ENCODE results near the gene HMCN1. TPM values are rescaled to one million over a fixed set of nuclear protein-coding genes. Genes with fewer than 3 reads are reported as not detected.
A peak's percentile ranks its signal among the peaks of the same experiment; 100 is the strongest.
"Not testable (repeated sequence)": the region's sequence is repeated elsewhere in the genome, so short reads cannot be mapped to it uniquely, and the experiment has no call there.

The HMCN1 gene
- total and polyA plus RNA-seq, 4 donors: 10.6 to 20.0 (median 16.8) TPM

DNA sequence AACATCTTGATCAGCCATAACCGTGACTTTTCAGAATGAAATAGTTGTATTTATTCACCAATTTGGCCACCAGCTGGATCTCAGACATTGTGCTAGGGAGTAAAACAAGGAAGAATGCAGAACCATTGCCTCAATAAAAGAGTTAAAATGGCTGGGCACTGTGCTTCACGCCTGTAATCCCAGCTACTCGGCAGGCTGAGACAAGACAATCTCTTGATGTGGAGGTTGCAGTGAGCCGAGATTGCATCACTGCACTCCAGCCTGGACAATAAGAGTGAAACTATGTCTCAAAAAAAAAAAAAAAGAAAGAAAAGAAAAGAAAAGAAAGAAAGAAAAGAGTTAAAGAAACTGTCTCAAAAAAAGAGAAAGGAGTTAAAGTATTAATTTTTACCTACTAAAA, 441.4 kb downstream of the HMCN1 start:
- WGBS (ENCODE audit: insufficient coverage): 20% methylated on average over 1 of the region's 4 CpGs

DNA sequence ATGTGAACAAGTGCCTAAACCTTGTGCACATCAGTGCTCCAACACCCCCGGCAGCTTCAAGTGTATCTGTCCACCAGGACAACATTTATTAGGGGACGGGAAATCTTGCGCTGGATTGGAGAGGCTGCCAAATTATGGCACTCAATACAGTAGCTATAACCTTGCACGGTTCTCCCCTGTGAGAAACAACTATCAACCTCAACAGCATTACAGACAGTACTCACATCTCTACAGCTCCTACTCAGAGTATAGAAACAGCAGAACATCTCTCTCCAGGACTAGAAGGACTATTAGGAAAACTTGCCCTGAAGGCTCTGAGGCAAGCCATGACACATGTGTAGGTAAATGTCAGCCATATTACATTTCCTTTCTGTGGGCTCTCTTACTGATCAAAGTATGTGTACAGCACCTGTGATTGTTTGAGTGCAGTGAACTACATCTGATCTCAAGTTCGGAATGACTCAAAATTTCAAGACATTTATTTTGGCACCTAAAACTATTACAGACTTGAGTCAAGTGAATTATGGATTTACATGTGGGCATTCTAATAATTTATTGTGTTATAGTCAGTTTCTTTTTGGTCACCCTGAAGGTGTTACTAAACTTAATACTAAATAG, 444.3 kb downstream of the HMCN1 start:
- Histone ChIP-seq H3K27ac (ENCODE audit: low read depth, low read length) (no peak overlapping the region), H3K27me3 (ENCODE audit: control insufficient read depth, insufficient read depth, low read length) (no peaks in the 10 kb centered on the region), H3K4me3 (ENCODE audit: low read depth, low read length) (no peak overlapping the region), H3K36me3 (ENCODE audit: control insufficient read depth, insufficient read depth, low read length) (no peaks in the 10 kb centered on the region), H3K9me3 (ENCODE audit: control insufficient read depth, insufficient read depth, low read length) (no peaks in the 10 kb centered on the region), H3K4me1 (ENCODE audit: control insufficient read depth, insufficient read depth, low read length) (no peaks in the 10 kb centered on the region)
- DNase-seq (ENCODE audit: low read depth in 4 of 6, low spot score in 6 of 6): no peak
- WGBS (ENCODE audit: insufficient coverage): 94% methylated on average over 2 of the region's 5 CpGs

More for the DNA sequence above, 441.4 kb downstream of the HMCN1 start:
- Histone ChIP-seq H3K27ac (ENCODE audit: low read depth, low read length) (no peak overlapping the region), H3K4me3 (ENCODE audit: low read depth, low read length) (no peak overlapping the region), H3K27me3 (ENCODE audit: control insufficient read depth, insufficient read depth, low read length) (no peaks in the 10 kb centered on the region), H3K4me1 (ENCODE audit: control insufficient read depth, insufficient read depth, low read length) (no peaks in the 10 kb centered on the region), H3K9me3 (ENCODE audit: control insufficient read depth, insufficient read depth, low read length) (no peaks in the 10 kb centered on the region), H3K36me3 (ENCODE audit: control insufficient read depth, insufficient read depth, low read length) (no peaks in the 10 kb centered on the region)
- no peak for DNase-seq (ENCODE audit: low read depth in 4 of 6, low spot score in 6 of 6)

DNA sequence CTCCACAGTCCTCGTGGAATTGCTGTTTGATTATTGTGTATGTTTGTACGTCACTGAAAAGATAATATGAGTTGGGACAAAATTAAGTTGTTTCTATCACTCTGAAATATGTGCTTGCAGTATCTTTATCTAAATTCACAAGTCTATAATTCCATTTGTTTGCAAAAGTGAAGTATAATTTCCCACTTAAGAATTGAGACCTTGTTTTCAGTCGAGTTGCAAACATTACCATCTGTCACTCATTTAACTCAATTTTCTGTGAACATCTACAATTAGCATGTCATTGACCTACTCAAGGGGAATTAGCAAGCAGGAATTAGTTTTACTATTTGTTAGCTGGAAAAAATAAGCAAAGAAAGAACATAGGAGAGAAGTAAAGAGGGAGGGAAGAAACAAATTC, 445.0 kb downstream of the HMCN1 start:
- peak in 2 of 6 donors; percentile 10 to 55 for DNase-seq (ENCODE audit: low read depth in 4 of 6, low spot score in 6 of 6)
- Histone ChIP-seq H3K4me3 (ENCODE audit: low read depth, low read length) (no peak overlapping the region), H3K4me1 (ENCODE audit: control insufficient read depth, insufficient read depth, low read length) (no peaks in the 10 kb centered on the region), H3K27ac (ENCODE audit: low read depth, low read length) (no peak overlapping the region), H3K36me3 (ENCODE audit: control insufficient read depth, insufficient read depth, low read length) (no peaks in the 10 kb centered on the region), H3K9me3 (ENCODE audit: control insufficient read depth, insufficient read depth, low read length) (no peaks in the 10 kb centered on the region), H3K27me3 (ENCODE audit: control insufficient read depth, insufficient read depth, low read length) (no peaks in the 10 kb centered on the region)
- no CpG with 5 or more reads among the region's 3 CpGs for WGBS (ENCODE audit: insufficient coverage)

DNA sequence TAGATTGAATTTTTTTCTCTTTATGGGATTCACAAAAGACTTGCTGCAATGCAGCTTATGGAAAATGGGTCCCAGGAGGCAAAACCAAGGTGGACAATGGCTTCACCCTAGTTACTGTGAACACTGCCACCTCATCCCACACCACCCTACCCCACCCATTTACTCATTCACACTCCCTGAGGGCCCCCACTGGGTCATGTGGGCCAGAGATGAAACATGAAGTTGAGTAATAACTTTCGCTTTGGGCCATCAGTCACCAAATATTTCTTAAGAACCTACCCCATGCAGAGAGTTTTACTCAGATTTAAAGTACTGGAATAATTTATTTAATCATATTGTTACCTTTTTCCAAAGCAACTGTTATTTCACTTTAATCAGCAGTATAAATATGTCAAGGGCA, 449.0 kb downstream of the HMCN1 start:
- no peak for DNase-seq (ENCODE audit: low read depth in 4 of 6, low spot score in 6 of 6)

DNA sequence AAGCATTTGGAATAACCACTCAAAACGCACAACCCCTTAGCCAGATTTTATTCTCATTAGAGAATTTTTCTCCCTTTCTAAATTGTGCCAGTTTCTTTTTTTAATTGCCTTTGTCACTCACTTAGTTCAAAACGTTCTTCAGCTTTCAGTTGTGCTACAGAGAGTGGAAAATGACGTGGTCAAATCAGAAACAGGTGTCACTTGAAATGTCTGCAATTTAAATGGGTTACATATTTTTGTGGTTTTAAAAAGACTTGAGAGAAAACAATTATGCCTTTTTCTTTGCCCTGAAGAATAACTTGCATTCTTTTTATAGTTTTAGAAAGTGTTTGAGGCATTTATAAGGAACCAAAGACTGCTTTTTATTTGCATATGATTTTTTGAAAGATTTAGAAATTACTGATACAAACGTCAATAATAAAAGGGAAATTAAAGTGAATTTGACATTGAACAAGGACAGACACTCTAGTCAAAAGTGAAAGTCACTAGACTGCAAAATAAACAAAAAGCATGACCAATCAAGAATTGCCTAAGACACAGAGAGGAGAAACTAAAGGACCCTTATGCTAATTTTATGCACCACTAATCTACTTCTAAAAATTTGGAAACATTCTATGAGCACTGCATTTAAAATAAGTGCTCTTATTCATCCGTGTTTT, 449.9 kb downstream of the HMCN1 start:
- no peaks in the 10 kb centered on the region for H3K9me3 ChIP-seq (ENCODE audit: control insufficient read depth, insufficient read depth, low read length)
- H3K4me3 ChIP-seq (ENCODE audit: low read depth, low read length): no peak overlapping the region
- no peak overlapping the region for H3K27ac ChIP-seq (ENCODE audit: low read depth, low read length)
- DNase-seq (ENCODE audit: low read depth in 4 of 6, low spot score in 6 of 6): no peak
- no peaks in the 10 kb centered on the region for H3K27me3 ChIP-seq (ENCODE audit: control insufficient read depth, insufficient read depth, low read length)
- H3K36me3 ChIP-seq (ENCODE audit: control insufficient read depth, insufficient read depth, low read length): no peaks in the 10 kb centered on the region
- H3K4me1 ChIP-seq (ENCODE audit: control insufficient read depth, insufficient read depth, low read length): no peaks in the 10 kb centered on the region
- WGBS (ENCODE audit: insufficient coverage): no CpG with 5 or more reads among the region's 5 CpGs

More for the DNA sequence above, 449.0 kb downstream of the HMCN1 start:
- H3K4me3 ChIP-seq (ENCODE audit: low read depth, low read length): no peak overlapping the region
- WGBS (ENCODE audit: insufficient coverage): no CpG with 5 or more reads among the region's 1 CpG
- H3K9me3 ChIP-seq (ENCODE audit: control insufficient read depth, insufficient read depth, low read length): no peaks in the 10 kb centered on the region
- no peaks in the 10 kb centered on the region for H3K36me3 ChIP-seq (ENCODE audit: control insufficient read depth, insufficient read depth, low read length)
- H3K27me3 ChIP-seq (ENCODE audit: control insufficient read depth, insufficient read depth, low read length): no peaks in the 10 kb centered on the region
- no peaks in the 10 kb centered on the region for H3K4me1 ChIP-seq (ENCODE audit: control insufficient read depth, insufficient read depth, low read length)
- H3K27ac ChIP-seq (ENCODE audit: low read depth, low read length): no peak overlapping the region

DNA sequence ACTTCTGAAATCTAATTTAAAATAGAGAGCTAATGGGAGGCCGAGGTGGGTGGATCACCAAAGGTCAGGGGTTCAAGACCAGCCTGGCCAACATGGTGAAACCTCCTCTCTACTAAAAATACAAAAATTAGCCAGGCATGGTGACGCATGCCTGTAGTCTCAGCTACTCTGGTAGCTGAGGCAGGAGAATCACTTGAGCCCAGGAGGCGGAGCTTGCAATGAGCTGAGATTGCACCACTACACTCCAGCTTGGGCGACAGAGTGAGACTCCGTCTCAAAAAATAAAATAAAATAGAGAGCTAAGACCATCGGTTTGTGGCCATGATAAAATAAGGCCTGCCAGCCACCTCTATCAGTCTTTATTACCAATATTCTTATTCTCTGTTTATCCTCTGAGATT, 452.1 kb downstream of the HMCN1 start:
- not testable (repeated sequence) for DNase-seq (ENCODE audit: low read depth in 4 of 6, low spot score in 6 of 6); H3K4me3 ChIP-seq (ENCODE audit: low read depth, low read length); H3K9me3 ChIP-seq (ENCODE audit: control insufficient read depth, insufficient read depth, low read length); H3K36me3 ChIP-seq (ENCODE audit: control insufficient read depth, insufficient read depth, low read length); H3K4me1 ChIP-seq (ENCODE audit: control insufficient read depth, insufficient read depth, low read length); H3K27me3 ChIP-seq (ENCODE audit: control insufficient read depth, insufficient read depth, low read length); H3K27ac ChIP-seq (ENCODE audit: low read depth, low read length)
- 100% methylated on average over 2 of the region's 6 CpGs for WGBS (ENCODE audit: insufficient coverage)

DNA sequence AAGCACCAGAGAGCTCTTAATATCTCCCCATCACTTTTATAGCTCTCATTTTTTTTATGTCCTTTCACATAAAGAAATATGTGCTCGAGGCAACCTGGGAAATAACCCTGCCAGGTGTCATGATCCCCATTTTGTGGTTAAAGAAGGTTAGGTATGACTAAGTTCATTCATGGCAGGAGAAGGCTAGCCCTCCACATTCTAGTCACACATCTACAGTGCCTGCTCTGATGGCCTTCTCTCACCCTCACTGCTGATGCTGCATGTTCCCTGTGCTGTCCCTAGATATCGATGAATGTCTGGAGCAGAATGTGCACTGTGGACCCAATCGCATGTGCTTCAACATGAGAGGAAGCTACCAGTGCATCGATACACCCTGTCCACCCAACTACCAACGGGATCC, 453.4 kb downstream of the HMCN1 start:
- DNase-seq (ENCODE audit: low read depth in 4 of 6, low spot score in 6 of 6): no peak
- WGBS (ENCODE audit: insufficient coverage): 96% methylated on average over 4 of the region's 5 CpGs
- Histone ChIP-seq H3K27ac (ENCODE audit: low read depth, low read length) (no peak overlapping the region), H3K27me3 (ENCODE audit: control insufficient read depth, insufficient read depth, low read length) (no peaks in the 10 kb centered on the region), H3K4me3 (ENCODE audit: low read depth, low read length) (no peak overlapping the region), H3K4me1 (ENCODE audit: control insufficient read depth, insufficient read depth, low read length) (no peaks in the 10 kb centered on the region), H3K36me3 (ENCODE audit: control insufficient read depth, insufficient read depth, low read length) (no peaks in the 10 kb centered on the region), H3K9me3 (ENCODE audit: control insufficient read depth, insufficient read depth, low read length) (no peaks in the 10 kb centered on the region)

DNA sequence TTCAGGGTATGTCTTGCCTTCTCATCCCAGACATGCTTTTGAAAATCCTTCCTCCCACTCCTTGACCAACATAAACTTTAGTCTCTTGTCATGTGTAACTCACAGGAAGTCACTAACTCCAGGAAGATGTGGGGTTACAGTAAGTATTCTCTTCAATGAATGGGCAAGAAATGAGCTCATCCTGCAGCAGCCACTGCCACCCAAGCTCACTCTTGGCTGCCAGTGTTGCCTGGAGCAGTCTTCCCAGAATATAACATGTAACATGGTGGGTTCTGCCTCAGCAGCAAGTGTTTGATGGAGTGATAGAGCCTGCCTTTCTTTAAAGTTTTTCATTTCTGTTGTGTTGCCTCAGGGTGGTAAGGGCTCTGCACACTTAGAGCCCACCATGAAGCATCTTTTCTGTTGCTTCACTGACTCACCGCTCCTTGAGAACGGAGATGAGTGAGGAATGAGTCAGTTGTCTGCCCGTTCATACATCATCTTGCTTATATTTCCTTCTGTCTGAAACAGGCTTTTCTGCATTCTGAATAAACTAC, 453.9 kb downstream of the HMCN1 start:
- H3K27ac ChIP-seq (ENCODE audit: low read depth, low read length): no peak overlapping the region
- no peaks in the 10 kb centered on the region for H3K27me3 ChIP-seq (ENCODE audit: control insufficient read depth, insufficient read depth, low read length)
- no peaks in the 10 kb centered on the region for H3K4me1 ChIP-seq (ENCODE audit: control insufficient read depth, insufficient read depth, low read length)
- no peak for DNase-seq (ENCODE audit: low read depth in 4 of 6, low spot score in 6 of 6)
- H3K4me3 ChIP-seq (ENCODE audit: low read depth, low read length): no peak overlapping the region
- H3K9me3 ChIP-seq (ENCODE audit: control insufficient read depth, insufficient read depth, low read length): no peaks in the 10 kb centered on the region
- WGBS (ENCODE audit: insufficient coverage): no CpG with 5 or more reads among the region's 3 CpGs
- H3K36me3 ChIP-seq (ENCODE audit: control insufficient read depth, insufficient read depth, low read length): no peaks in the 10 kb centered on the region

DNA sequence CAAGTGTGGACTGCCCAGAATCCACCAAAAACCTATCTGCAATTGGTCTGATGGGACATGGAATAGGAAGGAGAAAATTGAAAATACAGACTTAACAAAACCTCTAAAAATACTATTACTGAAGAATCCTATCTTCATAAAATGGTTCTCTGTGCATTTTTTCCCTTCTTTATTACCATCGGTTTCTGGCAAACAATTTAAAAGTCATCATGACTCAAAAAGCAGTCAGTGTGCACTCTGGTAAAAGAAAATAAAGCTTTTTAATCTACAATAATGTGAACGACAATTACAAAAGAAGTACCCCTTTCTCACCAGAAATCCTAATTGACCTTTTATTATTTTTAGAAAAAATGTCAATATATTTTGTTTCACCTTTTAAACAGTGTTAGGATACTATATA, 454.5 kb downstream of the HMCN1 start:
- H3K4me3 ChIP-seq (ENCODE audit: low read depth, low read length): no peak overlapping the region
- H3K36me3 ChIP-seq (ENCODE audit: control insufficient read depth, insufficient read depth, low read length): no peaks in the 10 kb centered on the region
- no CpG with 5 or more reads among the region's 2 CpGs for WGBS (ENCODE audit: insufficient coverage)

DNA sequence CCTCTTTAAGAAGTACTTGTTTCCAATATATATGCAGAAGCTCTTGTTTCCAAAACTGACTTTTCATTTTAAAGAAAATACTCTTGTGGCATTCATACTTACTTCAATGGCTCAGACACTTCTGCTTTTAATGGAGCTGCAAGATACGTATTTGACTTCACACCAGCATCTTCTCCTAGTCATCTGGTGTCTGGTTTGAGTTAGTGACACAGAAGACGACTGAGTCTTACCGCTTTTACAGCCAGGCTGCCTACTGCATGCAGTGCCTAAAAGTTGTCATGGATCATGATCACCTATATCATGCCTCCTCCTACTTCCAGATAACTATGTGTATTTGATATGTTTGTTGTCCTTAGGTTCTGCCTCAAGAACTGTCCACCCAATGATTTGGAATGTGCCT, 455.0 kb downstream of the HMCN1 start:
- WGBS (ENCODE audit: insufficient coverage): no CpG with 5 or more reads among the region's 3 CpGs
- Histone ChIP-seq H3K36me3 (ENCODE audit: control insufficient read depth, insufficient read depth, low read length) (no peaks in the 10 kb centered on the region), H3K27ac (ENCODE audit: low read depth, low read length) (no peak overlapping the region), H3K9me3 (ENCODE audit: control insufficient read depth, insufficient read depth, low read length) (no peaks in the 10 kb centered on the region), H3K4me1 (ENCODE audit: control insufficient read depth, insufficient read depth, low read length) (no peaks in the 10 kb centered on the region), H3K27me3 (ENCODE audit: control insufficient read depth, insufficient read depth, low read length) (no peaks in the 10 kb centered on the region), H3K4me3 (ENCODE audit: low read depth, low read length) (no peak overlapping the region)
- no peak for DNase-seq (ENCODE audit: low read depth in 4 of 6, low spot score in 6 of 6)

More for the DNA sequence above, 454.5 kb downstream of the HMCN1 start:
- no peaks in the 10 kb centered on the region for H3K9me3 ChIP-seq (ENCODE audit: control insufficient read depth, insufficient read depth, low read length)
- DNase-seq (ENCODE audit: low read depth in 4 of 6, low spot score in 6 of 6): no peak
- H3K27me3 ChIP-seq (ENCODE audit: control insufficient read depth, insufficient read depth, low read length): no peaks in the 10 kb centered on the region
- H3K27ac ChIP-seq (ENCODE audit: low read depth, low read length): no peak overlapping the region
- H3K4me1 ChIP-seq (ENCODE audit: control insufficient read depth, insufficient read depth, low read length): no peaks in the 10 kb centered on the region

Measured in spinal cord (tissue), 10 donors.